ENCODE data around the gene RAB39B.

GRCh38 chrX:155237719-155238118 lies 26.6 kb downstream of the RAB39B start:
- TF ChIP-seq EZH2 (IDR thresholded peaks at IDR 0.05; ENCODE audit: low read length, missing control alignments) (no peak), CTCF (conservative IDR thresholded peaks at IDR 0.05 in 1 of 2, IDR thresholded peaks at IDR 0.05 in 1 of 2; ENCODE audit: low read depth in 1 of 2, low read length in 2 of 2) (no peak)
